IMR-90 (cell line): ENCODE results near the gene SNX11.
A peak's percentile ranks its signal among the peaks of the same experiment; 100 is the strongest.

ENCODE experiments used
- MXI1 ChIP-seq: IDR thresholded peaks from 2 replicates; pipeline ENCODE4 v1.6.1; 2012; ENCODE audit warnings: low read depth, mild to moderate bottlenecking, low read length, moderate library complexity, borderline replicate concordance
- NFE2L2 ChIP-seq: fragments of 150-350 bp; IDR thresholded peaks from 2 replicates; pipeline ENCODE4 v1.6.1; 2016; ENCODE audit warnings: low read depth, mild to moderate bottlenecking, low read length
- POLR2A ChIP-seq: IDR thresholded peaks from 2 replicates; pipeline ENCODE4 v1.6.1; 2012; ENCODE audit warnings: mild to moderate bottlenecking, low read depth, low read length
- RAD21 ChIP-seq: IDR thresholded peaks from 2 replicates; pipeline ENCODE4 v1.6.1; 2012; ENCODE audit warnings: low read length, improper control_type of control experiment
- RFX5 ChIP-seq: IDR thresholded peaks from 2 replicates; pipeline ENCODE4 v1.8.0; 2012; ENCODE audit warnings: low read depth, mild to moderate bottlenecking, low read length, moderate library complexity
- TF ChIP-seq, protein P1 (sequence below): conservative IDR thresholded peaks from 2 replicates; pipeline ENCODE4 v1.5.1; 2012; ENCODE audit warnings: mild to moderate bottlenecking, low read depth, low read length, improper control_type of control experiment
- TF ChIP-seq, protein P2 (sequence below): fragments of 150-350 bp; IDR thresholded peaks from 2 replicates; pipeline ENCODE4 v1.6.1; 2016; ENCODE audit warnings: low read depth, mild to moderate bottlenecking, low read length, moderate library complexity, borderline replicate concordance
- TF ChIP-seq, protein P3 (sequence below): fragments of 150-350 bp; IDR thresholded peaks from 2 replicates; pipeline ENCODE4 v1.6.1; 2017; ENCODE audit warnings: mild to moderate bottlenecking, antibody characterized with exemption, low read length, low read depth

DNA sequence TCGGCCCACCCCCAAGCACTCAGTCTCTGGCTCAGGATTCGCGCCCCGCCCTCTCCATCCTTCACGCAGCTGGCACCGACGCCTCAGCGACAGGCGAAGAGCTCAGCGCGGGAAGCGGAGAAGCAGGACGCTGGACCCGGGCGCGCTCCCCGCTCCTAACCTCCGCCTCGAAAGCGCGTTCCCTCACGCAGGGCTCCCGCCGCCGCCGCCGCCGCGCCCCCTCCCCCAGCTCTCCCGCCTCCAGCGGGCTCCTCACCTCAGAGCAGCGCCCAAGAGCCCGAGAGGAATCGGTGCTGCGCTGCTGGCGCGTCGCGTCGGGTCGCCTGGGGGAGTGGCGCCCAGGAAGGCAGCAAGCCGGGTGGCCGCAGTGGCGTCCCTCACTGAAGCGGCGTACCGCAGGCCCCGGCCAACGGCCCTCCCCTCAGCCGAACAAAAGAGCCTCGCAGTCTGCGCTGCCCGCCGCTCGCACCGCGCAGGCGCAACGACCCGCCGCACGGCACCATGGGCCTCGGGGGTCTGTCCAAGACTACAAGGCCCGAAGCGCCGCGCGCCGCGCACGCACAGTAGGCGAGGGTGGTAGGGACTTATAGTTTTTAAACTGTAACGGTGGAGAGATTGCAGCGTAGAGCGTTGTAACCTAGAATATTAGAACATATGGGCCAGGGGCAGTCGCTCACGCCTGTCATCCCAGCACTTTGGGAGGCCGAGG lies 6.4 kb upstream of the SNX11 start, which contains the start of gene CBX1:
- TF ChIP-seq, protein P1, sequence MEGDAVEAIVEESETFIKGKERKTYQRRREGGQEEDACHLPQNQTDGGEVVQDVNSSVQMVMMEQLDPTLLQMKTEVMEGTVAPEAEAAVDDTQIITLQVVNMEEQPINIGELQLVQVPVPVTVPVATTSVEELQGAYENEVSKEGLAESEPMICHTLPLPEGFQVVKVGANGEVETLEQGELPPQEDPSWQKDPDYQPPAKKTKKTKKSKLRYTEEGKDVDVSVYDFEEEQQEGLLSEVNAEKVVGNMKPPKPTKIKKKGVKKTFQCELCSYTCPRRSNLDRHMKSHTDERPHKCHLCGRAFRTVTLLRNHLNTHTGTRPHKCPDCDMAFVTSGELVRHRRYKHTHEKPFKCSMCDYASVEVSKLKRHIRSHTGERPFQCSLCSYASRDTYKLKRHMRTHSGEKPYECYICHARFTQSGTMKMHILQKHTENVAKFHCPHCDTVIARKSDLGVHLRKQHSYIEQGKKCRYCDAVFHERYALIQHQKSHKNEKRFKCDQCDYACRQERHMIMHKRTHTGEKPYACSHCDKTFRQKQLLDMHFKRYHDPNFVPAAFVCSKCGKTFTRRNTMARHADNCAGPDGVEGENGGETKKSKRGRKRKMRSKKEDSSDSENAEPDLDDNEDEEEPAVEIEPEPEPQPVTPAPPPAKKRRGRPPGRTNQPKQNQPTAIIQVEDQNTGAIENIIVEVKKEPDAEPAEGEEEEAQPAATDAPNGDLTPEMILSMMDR, result no peak
- TF ChIP-seq RFX5 (no peak), POLR2A (no peak), RAD21 (no peak), MXI1 (peak; percentile 9; the same call in 1 of the 2 replicates), NFE2L2 (no peak)
- TF ChIP-seq, protein P2, sequence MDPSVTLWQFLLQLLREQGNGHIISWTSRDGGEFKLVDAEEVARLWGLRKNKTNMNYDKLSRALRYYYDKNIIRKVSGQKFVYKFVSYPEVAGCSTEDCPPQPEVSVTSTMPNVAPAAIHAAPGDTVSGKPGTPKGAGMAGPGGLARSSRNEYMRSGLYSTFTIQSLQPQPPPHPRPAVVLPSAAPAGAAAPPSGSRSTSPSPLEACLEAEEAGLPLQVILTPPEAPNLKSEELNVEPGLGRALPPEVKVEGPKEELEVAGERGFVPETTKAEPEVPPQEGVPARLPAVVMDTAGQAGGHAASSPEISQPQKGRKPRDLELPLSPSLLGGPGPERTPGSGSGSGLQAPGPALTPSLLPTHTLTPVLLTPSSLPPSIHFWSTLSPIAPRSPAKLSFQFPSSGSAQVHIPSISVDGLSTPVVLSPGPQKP, result no peak
- TF ChIP-seq, protein P3, sequence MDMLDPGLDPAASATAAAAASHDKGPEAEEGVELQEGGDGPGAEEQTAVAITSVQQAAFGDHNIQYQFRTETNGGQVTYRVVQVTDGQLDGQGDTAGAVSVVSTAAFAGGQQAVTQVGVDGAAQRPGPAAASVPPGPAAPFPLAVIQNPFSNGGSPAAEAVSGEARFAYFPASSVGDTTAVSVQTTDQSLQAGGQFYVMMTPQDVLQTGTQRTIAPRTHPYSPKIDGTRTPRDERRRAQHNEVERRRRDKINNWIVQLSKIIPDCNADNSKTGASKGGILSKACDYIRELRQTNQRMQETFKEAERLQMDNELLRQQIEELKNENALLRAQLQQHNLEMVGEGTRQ, result 0 out of 2 replicates have a peak, but pooled peaks have one; percentile 4
